Activated naive CD4-positive, alpha-beta T cell treated with anti-CD3 and anti-CD28 coated beads for 36 hours (primary cell): ENCODE results near the gene MICALL2. TPM values are rescaled to one million over a fixed set of nuclear protein-coding genes. Genes with fewer than 3 reads are reported as not detected.
A peak's percentile ranks its signal among the peaks of the same experiment; 100 is the strongest.

ENCODE experiments used
- CTCF ChIA-PET: fragments of 350-600 bp; sonication (Branson Sonifier 250); formaldehyde crosslinking; loops from one replicate; lab custom pipeline; 2021; ENCODE audit warnings: antibody characterized with exemption; lab: Charles Lee
- DNase-seq: peaks from one replicate; pipeline ENCODE4 v3.0.0-alpha.2; 2020
- H3K27ac Mint-ChIP-seq: one replicate; pipeline ENCODE4 v1.8.0; 2021; ENCODE audit warnings: mild to moderate bottlenecking, mixed read lengths
- H3K27me3 Mint-ChIP-seq: one replicate; pipeline ENCODE4 v1.8.0; 2021; ENCODE audit warnings: low read depth, mixed read lengths
- H3K36me3 Mint-ChIP-seq: one replicate; pipeline ENCODE4 v1.8.0; 2021; ENCODE audit warnings: low read depth, mixed read lengths
- H3K4me1 Mint-ChIP-seq: one replicate; pipeline ENCODE4 v1.8.0; 2021; ENCODE audit warnings: low read depth, mixed read lengths
- H3K4me3 Mint-ChIP-seq: one replicate; pipeline ENCODE4 v1.8.0; 2021; ENCODE audit warnings: mild to moderate bottlenecking, moderate library complexity, mixed read lengths
- H3K9me3 Mint-ChIP-seq: one replicate; pipeline ENCODE4 v1.8.0; 2021; ENCODE audit warnings: mixed read lengths
- intact Hi-C: fragments of 100-400 bp; cut with micrococcal nuclease; formaldehyde crosslinking; loops from one replicate; pipeline ENCODE4 v1.15.1; 2023
- total RNA-seq, 2 experiments: library from RNA; stranded (reverse); gene quantifications; one replicate each; pipeline ENCODE4 v1.2.3, GENCODE V29; 2021

Gene MICALL2
- total RNA-seq, 2 experiments from 2014 or later, result 3.7 to 4.2 TPM

DNA sequence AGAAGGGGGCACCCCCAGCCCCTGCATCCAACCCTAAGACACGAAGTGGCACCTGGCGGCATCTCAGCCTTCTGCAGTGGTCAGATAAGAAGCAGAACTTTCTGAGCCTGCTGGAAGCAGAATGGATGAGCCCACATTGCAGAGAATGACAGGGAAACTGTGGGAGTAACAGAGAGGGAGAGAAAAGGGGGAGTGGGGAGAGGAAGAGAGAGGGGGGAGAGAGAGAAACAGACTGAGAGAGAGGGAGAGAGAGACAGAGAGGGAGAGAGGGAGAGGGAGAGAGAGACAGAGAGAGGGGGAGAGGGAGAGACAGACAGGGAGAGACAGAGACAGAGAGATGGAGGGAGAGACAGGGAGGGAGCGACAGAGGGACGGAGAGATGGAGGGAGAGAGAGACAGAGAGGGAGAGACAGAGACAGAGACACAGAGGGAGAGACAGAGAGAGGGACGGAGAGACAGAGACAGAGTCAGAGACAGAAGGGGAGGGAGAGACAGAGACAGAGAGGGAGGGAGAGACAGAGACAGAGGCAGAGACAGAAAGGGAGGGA, 35.9 kb downstream of the MICALL2 start:
- no peak for DNase-seq
- H3K9me3 Mint-ChIP-seq, result no peaks in the 10 kb centered on the region
- H3K27ac Mint-ChIP-seq, result no peak overlapping the region
- H3K27me3 Mint-ChIP-seq, result peaks cover 5% of the 10 kb centered on the region
- H3K4me1 Mint-ChIP-seq, result peaks cover 3% of the 10 kb centered on the region
- H3K36me3 Mint-ChIP-seq, result no peaks in the 10 kb centered on the region
- CTCF ChIA-PET, result interaction anchor here (1.3 kb wide), 1 partner anchor 9 kb away, joined by 5 read pairs; no protein-coding TSS in a partner anchor
- intact Hi-C loops, result no loop called here
- no peak overlapping the region for H3K4me3 Mint-ChIP-seq

DNA sequence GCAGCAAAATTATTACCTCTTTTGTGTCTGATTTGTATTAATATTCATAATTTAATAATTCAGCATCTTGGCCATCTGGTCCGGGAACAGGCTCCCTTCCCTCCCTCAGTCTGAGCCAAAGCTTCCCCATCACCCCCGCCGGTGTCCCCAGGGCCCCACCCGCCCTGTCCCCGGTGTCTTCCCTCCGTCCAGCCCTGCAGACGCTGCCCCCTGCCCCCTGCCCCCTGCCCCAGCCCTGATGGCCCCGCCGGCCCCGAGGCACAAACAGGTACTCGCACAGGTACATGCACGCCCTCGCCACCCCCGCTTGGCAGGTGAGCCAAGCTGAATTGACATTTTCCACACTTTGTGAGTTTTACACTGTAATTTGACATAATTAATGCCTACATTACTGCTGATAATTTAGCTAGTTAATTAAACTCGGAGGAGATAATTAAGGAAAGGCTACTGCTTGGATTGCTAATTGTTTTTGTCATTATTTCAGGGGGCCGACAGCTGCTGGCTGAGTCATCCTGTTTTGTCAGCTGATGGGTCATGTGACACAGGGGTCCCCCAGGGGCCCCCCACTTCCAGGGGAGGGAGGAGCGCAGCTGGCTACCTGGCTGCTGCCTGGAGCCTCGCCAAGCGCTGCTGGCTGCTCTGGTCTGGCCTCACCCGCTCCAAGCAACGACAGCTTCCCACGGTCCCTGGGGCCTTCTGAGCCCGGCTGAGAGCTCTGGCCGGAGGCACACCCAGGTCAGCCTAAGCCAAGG, 36.6 kb downstream of the MICALL2 start:
- no peak overlapping the region for H3K4me3 Mint-ChIP-seq
- peaks cover 5% of the 10 kb centered on the region for H3K27me3 Mint-ChIP-seq
- H3K36me3 Mint-ChIP-seq, result no peaks in the 10 kb centered on the region
- H3K9me3 Mint-ChIP-seq, result no peaks in the 10 kb centered on the region
- H3K4me1 Mint-ChIP-seq, result peaks cover 9% of the 10 kb centered on the region
- CTCF ChIA-PET, result interaction anchor here (1.1 to 1.3 kb wide), 2 partner anchors 10 to 19 kb away, joined by 3 to 5 read pairs; no protein-coding TSS in a partner anchor
- intact Hi-C loops, result no loop called here
- DNase-seq, result no peak
- no peak overlapping the region for H3K27ac Mint-ChIP-seq

DNA sequence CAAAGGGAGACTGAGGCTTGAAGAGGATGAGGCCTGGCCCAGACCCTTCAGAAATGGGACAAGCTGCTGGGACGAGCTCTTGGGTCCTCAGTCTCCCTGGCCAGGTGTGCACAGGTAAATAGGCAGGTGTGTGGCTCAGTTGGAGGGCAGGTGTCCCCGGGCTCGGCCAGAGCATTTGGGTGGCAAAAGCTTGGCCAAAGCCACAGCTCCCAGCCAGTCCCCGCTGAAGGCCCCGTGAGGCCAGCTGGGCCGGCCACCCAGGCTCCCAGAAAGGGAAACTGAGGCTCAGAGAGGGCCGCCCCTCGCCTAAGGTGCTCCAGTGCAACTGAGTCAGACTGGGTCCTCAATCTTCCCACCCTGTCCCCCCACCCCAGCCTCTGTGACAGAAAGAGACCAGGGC, 37.3 kb downstream of the MICALL2 start:
- Mint-ChIP-seq H3K27ac (no peak overlapping the region), H3K4me3 (no peak overlapping the region), H3K4me1 (peaks cover 15% of the 10 kb centered on the region), H3K27me3 (peaks cover 5% of the 10 kb centered on the region), H3K9me3 (no peaks in the 10 kb centered on the region), H3K36me3 (no peaks in the 10 kb centered on the region)
- CTCF ChIA-PET, result interaction anchor here (1.1 kb wide), 1 partner anchor 18 kb away, joined by 3 read pairs; no protein-coding TSS in a partner anchor
- DNase-seq, result no peak
- intact Hi-C loops, result no loop called here

- Mint-ChIP-seq H3K4me1 (peaks cover 17% of the 10 kb centered on the region), H3K27me3 (peaks cover 5% of the 10 kb centered on the region), H3K36me3 (no peaks in the 10 kb centered on the region), H3K27ac (no peak overlapping the region), H3K4me3 (no peak overlapping the region), H3K9me3 (no peaks in the 10 kb centered on the region)
- intact Hi-C loops, result no loop called here
- no peak for DNase-seq
- CTCF ChIA-PET, result no interaction called here
Measured at GRCh38 chr7:1421020-1421790, 38.1 kb downstream of the MICALL2 start.

DNA sequence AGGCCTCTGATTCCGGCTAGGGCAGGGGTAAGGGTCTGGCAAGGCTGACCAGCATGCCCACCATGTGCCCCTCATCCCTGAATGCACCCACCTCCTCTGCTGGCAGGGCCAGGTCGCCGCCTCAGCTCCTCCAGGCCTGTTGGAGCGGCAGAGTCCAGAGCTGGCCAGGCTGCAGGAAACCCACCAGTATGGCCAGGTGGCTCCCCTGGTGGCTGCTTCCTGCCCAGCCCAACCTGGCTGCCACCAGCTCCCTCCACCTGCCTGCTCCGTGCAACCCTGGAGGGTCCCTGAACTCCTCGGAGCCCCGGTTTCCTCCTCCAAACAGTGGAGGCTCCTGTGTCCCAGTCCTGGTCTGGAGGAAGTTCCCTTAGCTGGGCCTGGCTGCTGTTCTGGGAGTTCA, 39.6 kb downstream of the MICALL2 start:
- Mint-ChIP-seq H3K4me1 (peaks cover 17% of the 10 kb centered on the region), H3K27me3 (peaks cover 5% of the 10 kb centered on the region), H3K4me3 (no peak overlapping the region), H3K36me3 (no peaks in the 10 kb centered on the region), H3K9me3 (no peaks in the 10 kb centered on the region), H3K27ac (no peak overlapping the region)
- no peak for DNase-seq
- intact Hi-C loops, result no loop called here
- CTCF ChIA-PET, result interaction anchor here (0.9 kb wide), 1 partner anchor 13 kb away, joined by 3 read pairs; no protein-coding TSS in a partner anchor

DNA sequence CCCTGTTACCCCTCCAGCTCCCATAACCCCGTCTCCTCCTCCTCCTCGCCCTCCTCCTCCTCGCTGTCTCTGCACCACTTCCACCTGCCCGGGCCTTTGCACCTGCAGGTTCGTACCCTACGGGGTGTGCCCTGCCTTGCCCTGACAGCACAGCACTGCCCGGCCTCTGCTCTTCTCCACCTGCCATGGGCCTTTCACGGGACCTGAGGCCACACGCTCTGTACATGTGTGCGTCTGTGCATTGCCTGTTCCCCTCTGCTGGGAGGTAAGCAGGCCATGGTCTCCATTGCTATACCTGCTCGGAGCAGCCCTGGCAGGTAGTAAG, 40.0 kb downstream of the MICALL2 start:
- no peak for DNase-seq
- intact Hi-C loops, result no loop called here
- CTCF ChIA-PET, result interaction anchor here (0.9 kb wide), 1 partner anchor 13 kb away, joined by 3 read pairs; no protein-coding TSS in a partner anchor
- H3K4me1 Mint-ChIP-seq, result peaks cover 17% of the 10 kb centered on the region
- no peak overlapping the region for H3K27ac Mint-ChIP-seq
- H3K27me3 Mint-ChIP-seq, result peaks cover 3% of the 10 kb centered on the region
- H3K36me3 Mint-ChIP-seq, result no peaks in the 10 kb centered on the region
- no peaks in the 10 kb centered on the region for H3K9me3 Mint-ChIP-seq
- H3K4me3 Mint-ChIP-seq, result no peak overlapping the region

- peaks cover 17% of the 10 kb centered on the region for H3K4me1 Mint-ChIP-seq
- peaks cover 2% of the 10 kb centered on the region for H3K27me3 Mint-ChIP-seq
- DNase-seq, result no peak
- no peaks in the 10 kb centered on the region for H3K9me3 Mint-ChIP-seq
- H3K27ac Mint-ChIP-seq, result peak overlapping the region; percentile 41
- no peak overlapping the region for H3K4me3 Mint-ChIP-seq
- CTCF ChIA-PET, result interaction anchor here (0.9 to 3.1 kb wide), 3 partner anchors 14 to 193 kb away, joined by 3 to 22 read pairs (median 3); no protein-coding TSS in a partner anchor
- intact Hi-C loops, result no loop called here
- no peaks in the 10 kb centered on the region for H3K36me3 Mint-ChIP-seq
Measured at GRCh38 chr7:1418505-1419309, 40.6 kb downstream of the MICALL2 start.

DNA sequence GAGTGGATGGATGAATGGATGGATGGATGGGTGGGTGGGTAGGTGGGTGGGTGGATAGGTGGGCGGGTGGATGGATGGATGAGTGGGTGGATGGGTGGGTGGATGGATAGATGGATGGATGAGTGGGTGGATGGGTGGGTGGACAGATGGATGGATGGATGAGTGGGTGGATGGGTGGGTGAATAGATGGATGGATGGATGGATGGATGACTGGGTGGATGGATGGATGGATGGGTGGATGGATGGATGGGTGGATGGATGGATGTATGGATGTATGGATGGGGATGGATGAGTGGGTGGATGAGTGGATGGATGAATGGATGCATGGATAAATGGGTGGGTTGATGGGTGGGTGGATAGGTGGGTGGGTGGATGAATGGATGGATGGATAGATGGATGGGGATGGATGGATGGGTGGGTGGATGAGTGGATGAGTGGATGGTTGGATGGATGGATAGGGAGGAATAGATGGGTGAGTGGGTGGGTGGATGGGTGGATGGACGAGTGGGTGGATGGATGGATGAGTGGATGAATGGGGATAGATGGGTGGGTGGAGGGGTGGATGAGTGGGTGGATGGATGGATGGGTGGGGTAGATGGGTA, 43.8 kb downstream of the MICALL2 start:
- Mint-ChIP-seq H3K9me3 (no peaks in the 10 kb centered on the region), H3K36me3 (no peaks in the 10 kb centered on the region), H3K27ac (no peak overlapping the region), H3K4me1 (peaks cover 20% of the 10 kb centered on the region), H3K27me3 (no peaks in the 10 kb centered on the region), H3K4me3 (no peak overlapping the region)
- DNase-seq, result no peak
- CTCF ChIA-PET, result interaction anchor here (1.2 kb wide), 1 partner anchor 17 kb away, joined by 5 read pairs; no protein-coding TSS in a partner anchor
- intact Hi-C loops, result no loop called here

DNA sequence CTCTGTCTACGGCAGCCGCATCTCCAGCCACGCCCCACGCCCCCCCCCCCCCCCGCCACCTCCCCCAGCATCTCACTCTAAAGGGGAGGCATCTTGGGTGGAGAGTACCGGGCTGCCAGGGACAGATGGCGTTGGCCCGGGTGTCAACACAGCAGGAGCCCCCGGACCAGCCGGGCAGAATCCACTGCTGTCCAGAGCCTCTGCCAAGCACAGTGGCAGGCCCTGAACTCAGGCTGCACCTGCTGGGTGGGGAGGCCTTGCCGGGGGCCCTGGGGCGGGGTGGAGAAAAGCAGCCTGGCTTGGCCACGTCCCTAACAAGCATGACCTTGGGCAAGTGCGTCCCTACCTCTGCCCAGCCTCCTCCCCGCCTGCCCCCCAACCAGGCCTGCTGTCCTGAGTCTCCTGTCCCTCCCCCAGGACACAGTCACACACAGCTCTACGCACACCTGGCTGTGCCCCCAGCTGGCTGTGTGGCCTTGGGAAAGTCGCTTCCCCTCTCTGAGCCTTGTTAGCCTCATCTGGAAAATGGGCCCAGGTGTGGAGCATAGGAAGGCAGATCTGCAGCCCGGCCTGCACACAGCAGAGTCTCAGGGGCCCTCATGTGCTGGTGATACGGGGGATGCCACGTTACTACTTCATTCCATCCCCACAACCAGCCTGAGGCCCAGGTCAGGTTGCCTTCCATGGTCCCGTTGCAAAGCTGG, 45.2 kb downstream of the MICALL2 start:
- H3K27me3 Mint-ChIP-seq, result peaks cover 2% of the 10 kb centered on the region
- peaks cover 20% of the 10 kb centered on the region for H3K4me1 Mint-ChIP-seq
- H3K9me3 Mint-ChIP-seq, result no peaks in the 10 kb centered on the region
- intact Hi-C loops, result loop anchor here (1.0 kb wide), 2 partner anchors 18 to 45 kb away; partner anchors contain the start of gene MICALL2
- no peak for DNase-seq
- no peak overlapping the region for H3K4me3 Mint-ChIP-seq
- CTCF ChIA-PET, result interaction anchor here (1.2 to 1.6 kb wide), 2 partner anchors 18 to 221 kb away, joined by 5 read pairs; no protein-coding TSS in a partner anchor
- H3K36me3 Mint-ChIP-seq, result no peaks in the 10 kb centered on the region
- H3K27ac Mint-ChIP-seq, result no peak overlapping the region

- H3K4me3 Mint-ChIP-seq, result peak overlapping the region; percentile 16
- peak; percentile 90 for DNase-seq
- intact Hi-C loops, result loop anchor here (1.0 kb wide), 4 partner anchors 20 to 218 kb away; partner anchors contain the start of gene MICALL2
- peaks cover 11% of the 10 kb centered on the region for H3K4me1 Mint-ChIP-seq
- peaks cover 2% of the 10 kb centered on the region for H3K27me3 Mint-ChIP-seq
- no peaks in the 10 kb centered on the region for H3K36me3 Mint-ChIP-seq
- CTCF ChIA-PET, result interaction anchor here (1.6 to 1.7 kb wide), 2 partner anchors 8 to 220 kb away, joined by 4 to 5 read pairs; no protein-coding TSS in a partner anchor
- H3K27ac Mint-ChIP-seq, result no peak overlapping the region
- no peaks in the 10 kb centered on the region for H3K9me3 Mint-ChIP-seq
Measured at GRCh38 chr7:1412322-1413261, 46.7 kb downstream of the MICALL2 start.
